ENCODE results near the gene ZCCHC24.

GRCh38 chr10:79458483-79458882, 13.1 kb upstream of the ZCCHC24 start:
- no peak for TF ChIP-seq POLR2A (IDR thresholded peaks at IDR 0.05)
- TF ChIP-seq CTCF (IDR thresholded peaks at IDR 0.05) = no peak
